GM10266 (cell line): ENCODE measurements around the gene OAS3.

Experiments used
- DNase-seq: peaks from one replicate; pipeline ENCODE4 v3.0.0; 2012; ENCODE audit errors: extremely low spot score
- TF ChIP-seq, protein P1 (sequence below): IDR thresholded peaks from 2 replicates; pipeline ENCODE4 v1.5.1; 2012; ENCODE audit warnings: mild to moderate bottlenecking, low read depth; ENCODE audit not compliant: control insufficient read depth, insufficient read depth; ENCODE audit errors: missing control alignments

Gene OAS3

DNA sequence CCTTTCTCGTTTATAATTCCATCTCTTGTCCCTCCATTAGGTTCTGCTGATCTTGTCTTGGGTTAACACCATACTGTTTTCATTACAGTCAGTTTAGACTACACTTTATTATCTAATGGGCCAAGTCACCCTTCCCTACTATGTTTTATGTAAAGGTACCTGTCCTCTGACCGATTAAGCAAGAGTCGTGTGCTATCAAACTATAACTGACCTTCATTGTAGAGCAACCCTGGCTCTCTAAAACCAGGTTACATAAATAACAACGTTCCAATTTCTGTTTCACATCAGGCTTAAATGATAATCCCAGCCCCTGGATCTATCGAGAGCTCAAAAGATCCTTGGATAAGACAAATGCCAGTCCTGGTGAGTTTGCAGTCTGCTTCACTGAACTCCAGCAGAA is 56.7 kb downstream of the OAS3 start:
- TF ChIP-seq, protein P1, sequence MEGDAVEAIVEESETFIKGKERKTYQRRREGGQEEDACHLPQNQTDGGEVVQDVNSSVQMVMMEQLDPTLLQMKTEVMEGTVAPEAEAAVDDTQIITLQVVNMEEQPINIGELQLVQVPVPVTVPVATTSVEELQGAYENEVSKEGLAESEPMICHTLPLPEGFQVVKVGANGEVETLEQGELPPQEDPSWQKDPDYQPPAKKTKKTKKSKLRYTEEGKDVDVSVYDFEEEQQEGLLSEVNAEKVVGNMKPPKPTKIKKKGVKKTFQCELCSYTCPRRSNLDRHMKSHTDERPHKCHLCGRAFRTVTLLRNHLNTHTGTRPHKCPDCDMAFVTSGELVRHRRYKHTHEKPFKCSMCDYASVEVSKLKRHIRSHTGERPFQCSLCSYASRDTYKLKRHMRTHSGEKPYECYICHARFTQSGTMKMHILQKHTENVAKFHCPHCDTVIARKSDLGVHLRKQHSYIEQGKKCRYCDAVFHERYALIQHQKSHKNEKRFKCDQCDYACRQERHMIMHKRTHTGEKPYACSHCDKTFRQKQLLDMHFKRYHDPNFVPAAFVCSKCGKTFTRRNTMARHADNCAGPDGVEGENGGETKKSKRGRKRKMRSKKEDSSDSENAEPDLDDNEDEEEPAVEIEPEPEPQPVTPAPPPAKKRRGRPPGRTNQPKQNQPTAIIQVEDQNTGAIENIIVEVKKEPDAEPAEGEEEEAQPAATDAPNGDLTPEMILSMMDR: no peak
- no peak for DNase-seq

DNA sequence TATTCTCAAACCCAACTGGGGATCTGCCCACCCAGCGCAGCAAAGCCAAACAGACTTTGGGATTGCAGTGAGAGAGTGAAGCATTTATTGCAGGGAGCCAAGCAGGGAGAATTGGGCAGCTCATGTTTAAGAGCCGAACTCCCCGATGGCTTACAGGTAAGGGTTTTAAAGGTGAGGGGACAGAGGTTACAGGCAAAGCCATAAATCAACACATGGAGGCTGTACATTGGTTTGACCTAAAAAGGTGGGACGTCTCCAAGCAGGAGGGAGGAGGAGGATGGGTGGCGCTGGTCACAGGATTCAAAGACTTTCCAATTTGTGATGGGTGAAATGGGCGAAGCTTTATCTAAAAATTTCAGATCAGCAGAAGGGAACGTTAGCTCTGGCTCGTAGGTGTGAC is 58.2 kb downstream of the OAS3 start:
- TF ChIP-seq, protein P1: no peak
- DNase-seq: no peak

DNA sequence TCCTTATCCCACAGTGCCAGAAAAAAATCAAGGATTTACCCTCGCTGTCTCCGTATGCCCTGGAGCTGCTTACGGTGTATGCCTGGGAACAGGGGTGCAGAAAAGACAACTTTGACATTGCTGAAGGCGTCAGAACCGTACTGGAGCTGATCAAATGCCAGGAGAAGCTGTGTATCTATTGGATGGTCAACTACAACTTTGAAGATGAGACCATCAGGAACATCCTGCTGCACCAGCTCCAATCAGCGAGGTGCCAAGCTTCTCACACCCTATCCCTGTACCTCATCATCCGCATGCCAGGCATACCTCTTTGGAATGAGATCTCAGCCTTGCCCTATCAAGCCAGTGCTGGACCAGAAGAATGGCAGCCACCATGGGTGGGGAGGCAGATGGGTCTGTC is 59.2 kb downstream of the OAS3 start:
- TF ChIP-seq, protein P1: no peak
- no peak for DNase-seq

DNA sequence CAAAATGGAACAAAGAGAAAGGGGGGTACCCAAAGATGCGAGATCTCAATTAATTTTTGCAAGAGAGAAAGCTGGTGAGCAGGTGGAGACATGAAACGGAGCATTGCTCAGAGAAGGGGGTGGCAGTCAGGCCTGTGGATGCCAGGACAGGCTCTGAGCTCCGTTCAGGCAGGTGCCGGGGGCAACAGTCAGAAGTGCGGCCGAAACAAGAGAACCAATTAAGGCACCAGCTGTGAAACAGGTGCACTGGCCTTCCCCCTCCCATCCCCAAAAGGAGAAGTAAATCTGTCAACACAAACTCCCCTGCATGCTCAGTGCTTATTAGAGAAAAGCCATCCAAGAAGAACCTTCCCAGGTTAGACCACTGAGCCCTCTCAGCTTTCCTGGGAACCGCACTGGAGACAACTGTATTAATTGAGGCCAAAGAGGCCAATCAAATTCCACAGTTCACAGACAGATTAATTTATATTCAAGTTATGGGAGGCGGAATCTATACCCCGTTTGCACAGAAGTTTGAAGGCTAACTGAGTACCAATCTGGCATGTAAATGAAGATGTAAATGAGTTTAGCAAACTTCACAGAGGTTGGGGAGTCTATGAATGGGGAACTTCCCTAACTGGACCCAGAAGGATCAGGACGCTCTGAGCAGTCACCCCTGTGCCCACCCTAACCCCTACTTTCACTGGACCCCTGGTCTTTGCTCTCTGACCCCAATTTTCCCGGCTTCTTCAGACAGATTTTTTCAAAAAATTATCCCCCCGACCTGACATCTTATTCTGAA is 60.9 kb downstream of the OAS3 start:
- TF ChIP-seq, protein P1: no peak
- no peak for DNase-seq

DNA sequence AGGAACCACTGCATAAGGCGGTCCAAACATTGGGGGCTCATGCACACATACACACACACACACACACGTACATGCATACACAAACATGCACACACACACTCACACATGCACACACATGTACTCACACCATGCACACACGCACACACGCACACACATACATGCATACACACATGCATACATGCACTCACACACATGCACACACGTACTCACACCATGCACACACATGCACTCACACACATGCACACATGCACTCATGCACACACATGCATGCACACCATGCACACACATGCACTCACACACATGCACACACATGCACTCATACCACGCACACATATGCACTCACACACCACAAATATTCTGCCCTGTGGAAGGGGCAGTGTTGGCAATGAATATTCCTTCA is 62.2 kb downstream of the OAS3 start:
- TF ChIP-seq, protein P1: no peak

DNA sequence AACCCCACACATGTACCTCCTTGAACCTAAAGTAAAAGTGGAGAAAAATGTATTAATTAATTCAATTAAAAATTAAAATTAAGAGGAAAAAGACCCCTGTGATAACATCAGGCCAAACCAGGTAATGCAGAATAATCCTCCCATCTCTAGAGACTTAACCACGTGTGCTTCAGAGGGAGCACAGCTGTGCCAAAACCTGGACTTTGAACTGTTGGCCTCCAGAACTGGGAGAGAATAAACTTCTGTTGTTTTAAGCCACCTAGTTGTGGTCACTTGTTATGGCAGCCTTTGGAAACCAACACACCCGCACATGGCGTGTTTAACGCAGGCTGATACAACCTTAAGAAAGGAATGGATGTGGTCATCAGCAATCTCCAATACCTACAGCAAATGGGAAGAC is 63.9 kb downstream of the OAS3 start:
- TF ChIP-seq, protein P1: no peak
- DNase-seq: no peak

More for the DNA sequence above, 62.2 kb downstream of the OAS3 start:
- DNase-seq: no peak

DNA sequence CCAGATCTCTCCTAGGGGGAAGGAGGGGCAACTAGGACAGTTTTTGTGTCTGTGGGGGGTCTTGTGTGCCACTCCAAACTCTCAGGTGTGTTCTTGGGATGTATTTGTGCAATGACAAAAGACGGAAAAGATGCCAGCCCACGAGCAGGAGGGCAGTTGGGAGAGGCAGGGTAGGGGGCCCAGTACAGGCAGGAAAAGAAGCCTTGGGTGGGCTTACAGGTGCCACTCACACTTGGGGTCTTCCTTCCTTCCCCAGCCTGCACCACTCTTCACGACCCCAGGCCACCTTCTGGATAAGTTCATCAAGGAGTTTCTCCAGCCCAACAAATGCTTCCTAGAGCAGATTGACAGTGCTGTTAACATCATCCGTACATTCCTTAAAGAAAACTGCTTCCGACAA is 64.4 kb downstream of the OAS3 start:
- TF ChIP-seq, protein P1: no peak
- no peak for DNase-seq
